ENCODE data around the gene RASSF1.

DNA sequence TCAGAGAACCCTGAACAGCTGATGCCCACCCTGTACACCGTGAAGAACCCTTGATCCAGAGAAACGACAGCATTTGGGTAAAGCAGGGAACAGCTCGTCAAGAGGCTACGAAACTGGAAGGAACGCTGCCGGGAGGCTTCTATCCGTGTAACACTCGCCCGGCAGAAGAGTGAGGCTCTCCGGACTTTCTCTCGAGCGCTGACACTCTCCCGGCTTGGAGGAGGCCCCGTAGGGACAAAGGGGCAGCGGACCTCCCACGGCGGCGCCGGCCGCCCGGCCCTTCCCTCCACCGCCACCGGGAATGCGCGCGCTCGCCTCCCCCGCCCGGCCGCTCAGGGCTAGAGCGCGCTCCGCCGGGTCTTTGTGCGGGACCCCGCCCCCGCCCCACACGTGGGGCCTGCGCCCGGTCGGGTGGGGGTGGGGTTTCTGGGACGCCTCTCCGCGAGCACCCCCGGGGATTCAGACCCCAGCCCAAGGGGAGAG is 19.7 kb downstream of the RASSF1 start:
- TF ChIP-seq POLR2A (IDR thresholded peaks at IDR 0.05; ENCODE audit: borderline replicate concordance, extremely low read depth, insufficient read depth, insufficient read length) (no peak), CBX3 (IDR thresholded peaks at IDR 0.05; ENCODE audit: low read depth) (no peak), YY1 (IDR thresholded peaks at IDR 0.05; ENCODE audit: extremely low read depth, insufficient replicate concordance, low read depth, low read length) (no peak), EZH2phosphoT487 (IDR thresholded peaks at IDR 0.05; ENCODE audit: borderline replicate concordance) (no peak), ZNF274 (IDR thresholded peaks at IDR 0.05; ENCODE audit: low read depth, low read length) (no peak), EZH2 (IDR thresholded peaks at IDR 0.05) (no peak), POLR2AphosphoS5 (IDR thresholded peaks at IDR 0.05; ENCODE audit: low read depth, low read length) (no peak; the same call in 1 of the 2 replicates), CEBPB (IDR thresholded peaks at IDR 0.05; ENCODE audit: low read depth) (no peak), TCF7L2 (IDR thresholded peaks at IDR 0.05; ENCODE audit: borderline replicate concordance, extremely low read depth, insufficient read depth, insufficient read length) (no peak)
- TF ChIP-seq, protein P1, sequence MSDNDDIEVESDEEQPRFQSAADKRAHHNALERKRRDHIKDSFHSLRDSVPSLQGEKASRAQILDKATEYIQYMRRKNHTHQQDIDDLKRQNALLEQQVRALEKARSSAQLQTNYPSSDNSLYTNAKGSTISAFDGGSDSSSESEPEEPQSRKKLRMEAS (IDR thresholded peaks at IDR 0.05) = no peak
- TF ChIP-seq, protein P2, sequence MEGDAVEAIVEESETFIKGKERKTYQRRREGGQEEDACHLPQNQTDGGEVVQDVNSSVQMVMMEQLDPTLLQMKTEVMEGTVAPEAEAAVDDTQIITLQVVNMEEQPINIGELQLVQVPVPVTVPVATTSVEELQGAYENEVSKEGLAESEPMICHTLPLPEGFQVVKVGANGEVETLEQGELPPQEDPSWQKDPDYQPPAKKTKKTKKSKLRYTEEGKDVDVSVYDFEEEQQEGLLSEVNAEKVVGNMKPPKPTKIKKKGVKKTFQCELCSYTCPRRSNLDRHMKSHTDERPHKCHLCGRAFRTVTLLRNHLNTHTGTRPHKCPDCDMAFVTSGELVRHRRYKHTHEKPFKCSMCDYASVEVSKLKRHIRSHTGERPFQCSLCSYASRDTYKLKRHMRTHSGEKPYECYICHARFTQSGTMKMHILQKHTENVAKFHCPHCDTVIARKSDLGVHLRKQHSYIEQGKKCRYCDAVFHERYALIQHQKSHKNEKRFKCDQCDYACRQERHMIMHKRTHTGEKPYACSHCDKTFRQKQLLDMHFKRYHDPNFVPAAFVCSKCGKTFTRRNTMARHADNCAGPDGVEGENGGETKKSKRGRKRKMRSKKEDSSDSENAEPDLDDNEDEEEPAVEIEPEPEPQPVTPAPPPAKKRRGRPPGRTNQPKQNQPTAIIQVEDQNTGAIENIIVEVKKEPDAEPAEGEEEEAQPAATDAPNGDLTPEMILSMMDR (IDR thresholded peaks at IDR 0.05 in 2 of 3, conservative IDR thresholded peaks at IDR 0.05 in 1 of 3; ENCODE audit: borderline replicate concordance in 1 of 3, insufficient read depth in 1 of 3, low read depth in 2 of 3, low read length in 2 of 3) = no peak
- TF ChIP-seq, protein P3, sequence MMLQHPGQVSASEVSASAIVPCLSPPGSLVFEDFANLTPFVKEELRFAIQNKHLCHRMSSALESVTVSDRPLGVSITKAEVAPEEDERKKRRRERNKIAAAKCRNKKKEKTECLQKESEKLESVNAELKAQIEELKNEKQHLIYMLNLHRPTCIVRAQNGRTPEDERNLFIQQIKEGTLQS (IDR thresholded peaks at IDR 0.05) = no peak
- TF ChIP-seq, protein P4, sequence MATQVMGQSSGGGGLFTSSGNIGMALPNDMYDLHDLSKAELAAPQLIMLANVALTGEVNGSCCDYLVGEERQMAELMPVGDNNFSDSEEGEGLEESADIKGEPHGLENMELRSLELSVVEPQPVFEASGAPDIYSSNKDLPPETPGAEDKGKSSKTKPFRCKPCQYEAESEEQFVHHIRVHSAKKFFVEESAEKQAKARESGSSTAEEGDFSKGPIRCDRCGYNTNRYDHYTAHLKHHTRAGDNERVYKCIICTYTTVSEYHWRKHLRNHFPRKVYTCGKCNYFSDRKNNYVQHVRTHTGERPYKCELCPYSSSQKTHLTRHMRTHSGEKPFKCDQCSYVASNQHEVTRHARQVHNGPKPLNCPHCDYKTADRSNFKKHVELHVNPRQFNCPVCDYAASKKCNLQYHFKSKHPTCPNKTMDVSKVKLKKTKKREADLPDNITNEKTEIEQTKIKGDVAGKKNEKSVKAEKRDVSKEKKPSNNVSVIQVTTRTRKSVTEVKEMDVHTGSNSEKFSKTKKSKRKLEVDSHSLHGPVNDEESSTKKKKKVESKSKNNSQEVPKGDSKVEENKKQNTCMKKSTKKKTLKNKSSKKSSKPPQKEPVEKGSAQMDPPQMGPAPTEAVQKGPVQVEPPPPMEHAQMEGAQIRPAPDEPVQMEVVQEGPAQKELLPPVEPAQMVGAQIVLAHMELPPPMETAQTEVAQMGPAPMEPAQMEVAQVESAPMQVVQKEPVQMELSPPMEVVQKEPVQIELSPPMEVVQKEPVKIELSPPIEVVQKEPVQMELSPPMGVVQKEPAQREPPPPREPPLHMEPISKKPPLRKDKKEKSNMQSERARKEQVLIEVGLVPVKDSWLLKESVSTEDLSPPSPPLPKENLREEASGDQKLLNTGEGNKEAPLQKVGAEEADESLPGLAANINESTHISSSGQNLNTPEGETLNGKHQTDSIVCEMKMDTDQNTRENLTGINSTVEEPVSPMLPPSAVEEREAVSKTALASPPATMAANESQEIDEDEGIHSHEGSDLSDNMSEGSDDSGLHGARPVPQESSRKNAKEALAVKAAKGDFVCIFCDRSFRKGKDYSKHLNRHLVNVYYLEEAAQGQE (IDR thresholded peaks at IDR 0.05; ENCODE audit: low read depth) = no peak
